ENCODE results near the gene TBC1D2B. TPM values are rescaled to one million over a fixed set of nuclear protein-coding genes. Genes with fewer than 3 reads are reported as not detected.

TBC1D2B gene
- total and polyA plus RNA-seq, 2 experiments from 2014 or later, result 24.8 to 38.4 TPM

GRCh38 chr15:77986891-77987764 is 90.4 kb downstream of the TBC1D2B start:
- no peak for TF ChIP-seq EZH2phosphoT487 (IDR thresholded peaks at IDR 0.05; ENCODE audit: low read depth, severe bottlenecking, unreplicated experiment)
- no peak for TF ChIP-seq CTCF (IDR thresholded peaks at IDR 0.05; ENCODE audit: poor library complexity)
- no peak for TF ChIP-seq EZH2 (IDR thresholded peaks at IDR 0.05; ENCODE audit: borderline replicate concordance)
- no peaks in the 10 kb centered on the region for H3K27me3 ChIP-seq
- WGBS (ENCODE audit: low lambda C conversion rate, missing lambda C conversion rate), result 60% methylated on average over 11 of the region's 24 CpGs

GRCh38 chr15:77985931-77986480 is 91.5 kb downstream of the TBC1D2B start:
- H3K27ac ChIP-seq, result no peak overlapping the region
- DNase-seq (ENCODE audit: low spot score), result no peak
- TF ChIP-seq CTCF (IDR thresholded peaks at IDR 0.05; ENCODE audit: poor library complexity) (no peak), EZH2phosphoT487 (IDR thresholded peaks at IDR 0.05; ENCODE audit: low read depth, severe bottlenecking, unreplicated experiment) (no peak), EZH2 (IDR thresholded peaks at IDR 0.05; ENCODE audit: borderline replicate concordance) (no peak)
- no peaks in the 10 kb centered on the region for H3K36me3 ChIP-seq (replicated peaks; ENCODE audit: insufficient read depth, low read depth)
- H3K9me3 ChIP-seq (ENCODE audit: low read depth), result no peaks in the 10 kb centered on the region
- peaks cover 4% of the 10 kb centered on the region for H3K4me1 ChIP-seq (ENCODE audit: insufficient read depth)
- H3K4me2 ChIP-seq, result no peak overlapping the region
- H2AFZ ChIP-seq, result no peak overlapping the region
- H3K9me2 ChIP-seq (replicated peaks; ENCODE audit: insufficient read depth), result no peaks in the 10 kb centered on the region
- H3K79me2 ChIP-seq, result no peaks in the 10 kb centered on the region
- H3K27me3 ChIP-seq, result no peaks in the 10 kb centered on the region
- no peaks in the 10 kb centered on the region for H4K20me1 ChIP-seq (ENCODE audit: insufficient read depth, poor library complexity, severe bottlenecking)
- WGBS (ENCODE audit: low lambda C conversion rate, missing lambda C conversion rate), result 90% methylated on average over 17 of the region's 18 CpGs
- no peak overlapping the region for H3K4me3 ChIP-seq

More at GRCh38 chr15:77986891-77987764, 90.4 kb downstream of the TBC1D2B start:
- peaks cover 13% of the 10 kb centered on the region for H3K4me1 ChIP-seq (ENCODE audit: insufficient read depth)
- H3K4me3 ChIP-seq, result no peak overlapping the region
- no peak for DNase-seq (ENCODE audit: low spot score)
- no peak overlapping the region for H3K27ac ChIP-seq
- no peaks in the 10 kb centered on the region for H3K9me3 ChIP-seq (ENCODE audit: low read depth)
- H2AFZ ChIP-seq, result no peak overlapping the region
- no peak overlapping the region for H3K4me2 ChIP-seq
- H3K9me2 ChIP-seq (replicated peaks; ENCODE audit: insufficient read depth), result no peaks in the 10 kb centered on the region
- no peaks in the 10 kb centered on the region for H3K79me2 ChIP-seq
- H3K36me3 ChIP-seq (replicated peaks; ENCODE audit: insufficient read depth, low read depth), result no peaks in the 10 kb centered on the region
- no peaks in the 10 kb centered on the region for H4K20me1 ChIP-seq (ENCODE audit: insufficient read depth, poor library complexity, severe bottlenecking)

GRCh38 chr15:77985031-77985930 is 92.2 kb downstream of the TBC1D2B start:
- WGBS (ENCODE audit: low lambda C conversion rate, missing lambda C conversion rate), result 95% methylated on average over 23 of the region's 23 CpGs
- Histone ChIP-seq H4K20me1 (ENCODE audit: insufficient read depth, poor library complexity, severe bottlenecking) (no peaks in the 10 kb centered on the region), H3K4me2 (no peak overlapping the region), H2AFZ (no peak overlapping the region), H3K4me3 (no peak overlapping the region), H3K4me1 (ENCODE audit: insufficient read depth) (no peaks in the 10 kb centered on the region), H3K27ac (no peak overlapping the region), H3K9me3 (ENCODE audit: low read depth) (no peaks in the 10 kb centered on the region), H3K36me3 (replicated peaks; ENCODE audit: insufficient read depth, low read depth) (no peaks in the 10 kb centered on the region), H3K27me3 (no peaks in the 10 kb centered on the region), H3K9me2 (replicated peaks; ENCODE audit: insufficient read depth) (no peaks in the 10 kb centered on the region), H3K79me2 (no peaks in the 10 kb centered on the region)
- DNase-seq (ENCODE audit: low spot score), result no peak
- TF ChIP-seq CTCF (IDR thresholded peaks at IDR 0.05; ENCODE audit: poor library complexity) (no peak), EZH2phosphoT487 (IDR thresholded peaks at IDR 0.05; ENCODE audit: low read depth, severe bottlenecking, unreplicated experiment) (no peak), EZH2 (IDR thresholded peaks at IDR 0.05; ENCODE audit: borderline replicate concordance) (no peak)
